OCI-LY3 (cell line): ENCODE data around the gene SAMD14.

Experiments
- H2AFZ ChIP-seq: fragments of 200-600, 300-600 bp; shearing (Covaris generic); 2 replicates; pipeline ENCODE4 v1.6.0; 2014; ENCODE audit warnings: antibody characterized with exemption, low read depth, low read length
- H3K27ac ChIP-seq: fragments of 200-600, 300-600 bp; sonication (generic); 2 replicates; pipeline ENCODE4 v1.5.1; 2014; ENCODE audit warnings: mild to moderate bottlenecking, low read length, moderate library complexity, mixed read lengths
- H3K27me3 ChIP-seq: fragments of 200-600, 300-600 bp; sonication (generic); 2 replicates; pipeline ENCODE4 v1.6.1; 2014; ENCODE audit warnings: low read depth, low read length, mixed read lengths
- H3K36me3 ChIP-seq: fragments of 200-600, 300-600 bp; sonication (generic); replicated peaks from 2 replicates; pipeline ENCODE3; 2014; ENCODE audit warnings: low read depth, low read length, mixed read lengths
- H3K4me1 ChIP-seq: fragments of 300-600, 200-600 bp; sonication (generic); 2 replicates; pipeline ENCODE4 v1.6.1; 2014; ENCODE audit warnings: low read length, mixed read lengths
- H3K4me2 ChIP-seq: fragments of 200-600, 300-600 bp; sonication (generic); 2 replicates; pipeline ENCODE4 v1.6.1; 2014; ENCODE audit warnings: low read length, mixed read lengths
- H3K4me3 ChIP-seq: fragments of 300-600, 200-600 bp; sonication (generic); 2 replicates; pipeline ENCODE4 v1.5.1; 2014; ENCODE audit warnings: antibody characterized with exemption, mild to moderate bottlenecking, low read length, moderate library complexity
- H3K79me2 ChIP-seq: fragments of 300-600, 200-600 bp; shearing (Covaris generic); 2 replicates; pipeline ENCODE4 v1.6.1; 2014; ENCODE audit warnings: mild to moderate bottlenecking, low read length, mixed read lengths
- H3K9ac ChIP-seq: fragments of 300-600, 200-600 bp; shearing (Covaris generic); 2 replicates; pipeline ENCODE4 v1.6.0; 2014; ENCODE audit warnings: mild to moderate bottlenecking, low read length, moderate library complexity
- H3K9me3 ChIP-seq: fragments of 200-600, 300-600 bp; shearing (Covaris generic); 2 replicates; pipeline ENCODE4 v1.6.1; 2014; ENCODE audit warnings: low read length, mixed read lengths; ENCODE audit not compliant: insufficient read depth
- H4K20me1 ChIP-seq: fragments of 200-600, 300-600 bp; sonication (generic); 2 replicates; pipeline ENCODE4 v1.6.1; 2016; ENCODE audit warnings: low read length, mixed read lengths; ENCODE audit not compliant: insufficient read depth
- CTCF ChIP-seq: fragments of 200-600, 300-600 bp; sonication (generic); IDR thresholded peaks from 2 replicates; pipeline ENCODE4 v1.5.1; 2014; ENCODE audit warnings: antibody characterized with exemption, low read length, low read depth
- EZH2phosphoT487 ChIP-seq: fragments of 200-600 bp; shearing (Covaris generic); IDR thresholded peaks from 2 replicates; pipeline ENCODE4 v1.6.1; 2018; ENCODE audit warnings: antibody characterized with exemption, mixed run types, low read depth

Gene SAMD14

GRCh38 chr17:50100480-50100883 is 29.5 kb downstream of the SAMD14 start:
- Histone ChIP-seq H3K4me2 (no peak overlapping the region), H3K9me3 (no peaks in the 10 kb centered on the region), H2AFZ (no peak overlapping the region), H3K4me1 (peaks cover 15% of the 10 kb centered on the region), H3K4me3 (no peak overlapping the region), H3K27ac (no peak overlapping the region), H3K36me3 (no peaks in the 10 kb centered on the region), H3K9ac (no peak overlapping the region), H3K79me2 (peaks cover 7% of the 10 kb centered on the region; the same call in 1 of the 2 replicates), H4K20me1 (no peaks in the 10 kb centered on the region), H3K27me3 (no peaks in the 10 kb centered on the region)
- TF ChIP-seq EZH2phosphoT487 (no peak), CTCF (no peak)

- H3K9me3 ChIP-seq, result no peaks in the 10 kb centered on the region
- no peak overlapping the region for H3K4me3 ChIP-seq
- no peak overlapping the region for H3K4me2 ChIP-seq
- no peak overlapping the region for H3K9ac ChIP-seq
- no peaks in the 10 kb centered on the region for H3K36me3 ChIP-seq
- no peak overlapping the region for H3K27ac ChIP-seq
- no peaks in the 10 kb centered on the region for H4K20me1 ChIP-seq
- TF ChIP-seq EZH2phosphoT487 (no peak), CTCF (no peak)
- no peaks in the 10 kb centered on the region for H3K27me3 ChIP-seq
- peaks cover 19% of the 10 kb centered on the region for H3K4me1 ChIP-seq
- H3K79me2 ChIP-seq, result peaks cover 8% of the 10 kb centered on the region; the same call in 1 of the 2 replicates
- no peak overlapping the region for H2AFZ ChIP-seq
Measured at GRCh38 chr17:50099003-50099402, 31.0 kb downstream of the SAMD14 start.

DNA sequence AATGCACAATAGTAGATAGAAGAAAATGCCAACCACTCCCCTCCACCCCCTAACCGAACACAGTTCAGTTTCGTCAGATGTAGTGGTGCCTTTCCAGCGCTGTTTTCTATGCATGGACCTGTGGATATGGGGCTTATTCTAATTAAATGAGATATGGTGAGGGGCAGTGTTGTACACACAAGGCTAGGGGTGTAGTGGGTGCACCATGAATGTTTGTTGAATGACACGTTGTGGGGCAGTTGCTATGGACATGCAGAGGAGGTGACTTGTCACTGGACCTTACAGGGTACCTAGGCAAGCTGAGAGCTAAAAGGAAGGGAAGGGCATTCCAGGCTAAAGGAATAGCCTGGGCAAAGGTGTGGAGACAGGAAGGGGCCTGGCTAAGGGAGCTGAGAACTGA is 31.4 kb downstream of the SAMD14 start:
- Histone ChIP-seq H3K4me3 (no peak overlapping the region), H3K27me3 (no peaks in the 10 kb centered on the region), H3K9me3 (no peaks in the 10 kb centered on the region), H4K20me1 (no peaks in the 10 kb centered on the region), H3K27ac (no peak overlapping the region), H3K79me2 (peaks cover 8% of the 10 kb centered on the region; the same call in 1 of the 2 replicates), H3K9ac (no peak overlapping the region), H2AFZ (no peak overlapping the region), H3K36me3 (no peaks in the 10 kb centered on the region), H3K4me2 (no peak overlapping the region), H3K4me1 (peaks cover 20% of the 10 kb centered on the region)
- TF ChIP-seq CTCF, result no peak
- TF ChIP-seq EZH2phosphoT487, result no peak

DNA sequence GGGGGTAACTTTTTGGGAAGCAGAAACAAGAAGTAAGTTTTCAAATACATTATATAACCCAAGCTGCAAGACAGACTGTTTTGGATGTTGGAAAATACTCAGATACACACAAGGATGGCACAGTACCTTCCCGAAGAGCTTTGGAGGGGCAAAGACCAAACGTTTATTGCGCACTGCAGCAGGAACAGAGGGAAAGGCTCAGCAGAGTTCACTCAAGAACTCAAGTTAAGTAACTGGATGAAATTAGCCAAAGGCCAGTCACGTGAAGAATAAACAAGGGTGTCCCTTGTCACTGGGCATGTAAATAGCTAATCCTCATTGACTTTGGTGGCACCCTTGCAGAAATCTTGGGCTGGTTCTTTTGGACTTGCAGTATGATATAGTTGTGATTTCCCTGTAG is 32.0 kb downstream of the SAMD14 start:
- Histone ChIP-seq H3K4me1 (peaks cover 20% of the 10 kb centered on the region), H2AFZ (no peak overlapping the region), H3K4me2 (no peak overlapping the region), H3K27ac (no peak overlapping the region), H3K9ac (no peak overlapping the region), H3K79me2 (peaks cover 8% of the 10 kb centered on the region; the same call in 1 of the 2 replicates), H3K4me3 (no peak overlapping the region), H4K20me1 (no peaks in the 10 kb centered on the region), H3K9me3 (no peaks in the 10 kb centered on the region), H3K36me3 (no peaks in the 10 kb centered on the region), H3K27me3 (no peaks in the 10 kb centered on the region)
- TF ChIP-seq EZH2phosphoT487 (no peak), CTCF (no peak)
